Measurements from ENCODE around the gene PAMR1.

DNA sequence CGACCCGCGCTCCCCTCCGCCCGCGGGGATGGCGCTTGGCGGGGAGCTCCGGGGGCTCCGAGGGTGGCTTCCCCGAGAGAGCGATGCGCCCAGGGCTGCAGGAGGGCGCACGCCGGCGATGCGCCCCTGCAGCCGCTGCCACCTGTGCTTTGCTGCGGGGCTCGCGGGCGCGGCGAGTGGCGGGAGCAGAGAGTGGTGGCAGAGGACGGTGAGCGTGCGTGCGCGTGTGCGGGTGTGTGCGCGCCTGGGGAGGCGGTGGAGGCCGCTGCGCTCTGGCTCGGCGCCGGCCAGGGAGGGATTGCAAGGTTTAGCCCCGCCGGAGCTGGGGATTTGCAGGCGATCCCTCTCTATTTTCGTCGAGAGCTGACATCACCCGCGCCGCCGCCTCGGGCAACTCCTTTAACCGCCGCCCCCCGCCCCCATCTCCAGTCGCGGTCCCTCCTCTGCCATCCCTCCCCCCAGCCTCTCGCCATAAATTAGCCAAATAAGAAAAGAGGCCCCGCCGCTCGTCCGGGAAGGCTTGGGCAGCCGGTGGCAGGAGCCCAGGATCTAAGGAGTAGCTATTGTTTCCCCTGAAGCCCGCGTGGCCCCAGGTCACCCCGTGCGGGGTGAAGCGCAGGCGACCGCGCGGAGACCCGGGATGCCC lies 106.1 kb downstream of the PAMR1 start, which contains the start of gene SLC1A2:
- TF ChIP-seq, protein P1, sequence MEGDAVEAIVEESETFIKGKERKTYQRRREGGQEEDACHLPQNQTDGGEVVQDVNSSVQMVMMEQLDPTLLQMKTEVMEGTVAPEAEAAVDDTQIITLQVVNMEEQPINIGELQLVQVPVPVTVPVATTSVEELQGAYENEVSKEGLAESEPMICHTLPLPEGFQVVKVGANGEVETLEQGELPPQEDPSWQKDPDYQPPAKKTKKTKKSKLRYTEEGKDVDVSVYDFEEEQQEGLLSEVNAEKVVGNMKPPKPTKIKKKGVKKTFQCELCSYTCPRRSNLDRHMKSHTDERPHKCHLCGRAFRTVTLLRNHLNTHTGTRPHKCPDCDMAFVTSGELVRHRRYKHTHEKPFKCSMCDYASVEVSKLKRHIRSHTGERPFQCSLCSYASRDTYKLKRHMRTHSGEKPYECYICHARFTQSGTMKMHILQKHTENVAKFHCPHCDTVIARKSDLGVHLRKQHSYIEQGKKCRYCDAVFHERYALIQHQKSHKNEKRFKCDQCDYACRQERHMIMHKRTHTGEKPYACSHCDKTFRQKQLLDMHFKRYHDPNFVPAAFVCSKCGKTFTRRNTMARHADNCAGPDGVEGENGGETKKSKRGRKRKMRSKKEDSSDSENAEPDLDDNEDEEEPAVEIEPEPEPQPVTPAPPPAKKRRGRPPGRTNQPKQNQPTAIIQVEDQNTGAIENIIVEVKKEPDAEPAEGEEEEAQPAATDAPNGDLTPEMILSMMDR (conservative IDR thresholded peaks at IDR 0.05; ENCODE audit: low read length) = no peak
- TF ChIP-seq EZH2phosphoT487 (IDR thresholded peaks at IDR 0.05; ENCODE audit: borderline replicate concordance) = no peak

All from Loucy (cell line).